ENCODE data around the gene ZFX.
A peak's percentile ranks its signal among the peaks of the same experiment; 100 is the strongest.

The ZFX gene

DNA sequence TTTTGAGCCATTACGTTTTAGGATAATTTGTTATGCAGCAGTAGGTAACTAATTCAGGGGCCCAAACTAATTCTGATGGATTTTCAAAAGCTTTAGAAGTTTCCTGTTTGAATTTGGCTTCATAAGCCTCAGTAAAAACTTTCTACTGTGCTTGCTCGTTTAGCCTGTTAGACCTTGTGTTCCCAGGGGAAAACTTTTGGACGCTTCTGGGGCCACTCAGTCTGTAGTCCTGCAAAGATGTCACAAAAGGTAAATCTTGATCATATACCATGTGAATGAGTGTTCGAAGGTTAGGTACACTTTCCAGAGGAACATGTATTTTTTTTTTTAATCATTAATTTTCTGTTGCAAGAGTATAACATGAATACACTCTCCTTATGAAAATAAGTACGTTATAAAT, 93.7 kb downstream of the ZFX start:
- no peak for DNase-seq (ENCODE audit: low read depth)
- TF ChIP-seq, protein P1, sequence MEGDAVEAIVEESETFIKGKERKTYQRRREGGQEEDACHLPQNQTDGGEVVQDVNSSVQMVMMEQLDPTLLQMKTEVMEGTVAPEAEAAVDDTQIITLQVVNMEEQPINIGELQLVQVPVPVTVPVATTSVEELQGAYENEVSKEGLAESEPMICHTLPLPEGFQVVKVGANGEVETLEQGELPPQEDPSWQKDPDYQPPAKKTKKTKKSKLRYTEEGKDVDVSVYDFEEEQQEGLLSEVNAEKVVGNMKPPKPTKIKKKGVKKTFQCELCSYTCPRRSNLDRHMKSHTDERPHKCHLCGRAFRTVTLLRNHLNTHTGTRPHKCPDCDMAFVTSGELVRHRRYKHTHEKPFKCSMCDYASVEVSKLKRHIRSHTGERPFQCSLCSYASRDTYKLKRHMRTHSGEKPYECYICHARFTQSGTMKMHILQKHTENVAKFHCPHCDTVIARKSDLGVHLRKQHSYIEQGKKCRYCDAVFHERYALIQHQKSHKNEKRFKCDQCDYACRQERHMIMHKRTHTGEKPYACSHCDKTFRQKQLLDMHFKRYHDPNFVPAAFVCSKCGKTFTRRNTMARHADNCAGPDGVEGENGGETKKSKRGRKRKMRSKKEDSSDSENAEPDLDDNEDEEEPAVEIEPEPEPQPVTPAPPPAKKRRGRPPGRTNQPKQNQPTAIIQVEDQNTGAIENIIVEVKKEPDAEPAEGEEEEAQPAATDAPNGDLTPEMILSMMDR (conservative IDR thresholded peaks at IDR 0.05; ENCODE audit: low read depth, low read length) = no peak
- H3K4me3 ChIP-seq (ENCODE audit: low read depth, low read length) = no peak overlapping the region

DNA sequence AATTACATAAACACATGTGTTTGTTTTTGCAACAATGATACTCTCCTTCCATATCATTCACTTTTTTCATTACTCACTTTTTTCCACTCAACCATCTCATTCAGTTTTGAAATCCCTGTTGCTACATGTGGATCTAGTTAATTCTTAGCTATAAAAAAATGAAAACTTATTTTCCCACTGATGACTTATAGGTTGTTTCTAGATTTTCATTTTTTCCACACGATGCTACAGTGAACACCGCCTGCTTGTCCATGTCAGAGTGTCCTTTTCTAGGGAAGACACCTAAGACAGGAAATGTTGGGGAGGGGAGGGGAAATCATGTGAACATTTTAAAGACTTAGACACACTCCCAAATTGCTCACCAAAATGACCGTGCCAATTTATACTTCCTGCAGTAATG, 94.2 kb downstream of the ZFX start:
- H3K4me3 ChIP-seq (ENCODE audit: low read depth, low read length) = no peak overlapping the region
- TF ChIP-seq, protein P1 (conservative IDR thresholded peaks at IDR 0.05; ENCODE audit: low read depth, low read length) = no peak
- DNase-seq (ENCODE audit: low read depth) = no peak

DNA sequence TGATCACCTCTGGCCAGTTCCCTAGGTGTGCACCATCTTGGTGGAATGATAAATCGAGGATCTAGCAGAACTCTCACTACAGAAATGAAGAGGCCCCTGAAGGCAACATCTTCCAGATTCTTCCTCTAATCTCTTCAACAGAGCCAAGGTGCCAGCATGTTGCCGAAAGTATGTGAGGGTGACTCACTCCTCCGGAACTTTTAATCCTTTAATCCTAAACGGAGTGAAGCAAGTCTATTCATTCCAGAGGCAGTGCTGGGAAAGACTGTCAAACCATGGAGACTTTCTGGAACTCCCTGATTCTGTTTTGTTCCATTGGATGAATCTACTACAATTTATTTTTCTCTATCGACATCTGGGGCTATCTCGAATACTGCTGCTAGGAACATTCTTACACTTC, 95.7 kb downstream of the ZFX start:
- DNase-seq (ENCODE audit: low read depth) = peak; percentile 24
- TF ChIP-seq, protein P1 (conservative IDR thresholded peaks at IDR 0.05; ENCODE audit: low read depth, low read length) = no peak
- H3K4me3 ChIP-seq (ENCODE audit: low read depth, low read length) = no peak overlapping the region

DNA sequence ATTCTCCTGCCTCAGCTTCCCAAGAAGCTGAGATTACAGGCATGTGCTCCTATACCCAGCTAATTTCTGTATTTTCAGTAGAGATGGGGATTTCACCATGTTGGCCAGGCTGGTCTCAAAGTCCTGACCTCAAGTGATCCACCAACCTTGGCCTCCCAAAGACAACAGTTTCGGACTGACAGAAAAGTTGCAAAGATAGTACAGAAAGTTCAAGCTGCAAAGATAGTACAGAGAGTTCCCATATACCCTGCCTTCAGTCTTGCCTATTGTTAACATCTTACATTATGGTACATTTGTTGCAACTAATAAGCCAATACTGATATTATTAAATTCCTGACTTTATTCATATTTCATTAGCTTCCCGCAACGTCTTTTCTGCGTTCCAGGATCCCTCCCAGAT, 98.5 kb downstream of the ZFX start:
- H3K4me3 ChIP-seq (ENCODE audit: low read depth, low read length) = no peak overlapping the region
- DNase-seq (ENCODE audit: low read depth) = no peak
- TF ChIP-seq, protein P1 (conservative IDR thresholded peaks at IDR 0.05; ENCODE audit: low read depth, low read length) = no peak

DNA sequence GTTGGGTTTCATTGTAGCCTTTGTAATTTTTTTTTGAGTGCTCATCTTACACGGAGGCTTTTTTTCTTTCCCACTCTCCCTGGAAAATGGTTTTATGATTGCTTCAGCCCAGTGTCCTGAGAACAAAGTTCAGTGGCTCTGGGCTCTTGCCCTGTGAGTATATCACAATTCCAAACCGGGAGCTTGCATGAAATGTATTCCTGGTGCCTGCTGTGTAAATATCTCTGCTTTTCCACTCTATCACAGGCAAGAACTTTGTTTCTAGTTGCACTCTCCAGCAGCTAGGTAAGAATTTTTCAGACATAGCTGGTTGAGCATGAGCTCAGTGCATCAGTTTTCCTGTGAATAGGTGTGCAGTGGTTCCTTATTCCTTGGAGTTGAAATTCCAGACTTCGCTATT, 103.5 kb downstream of the ZFX start:
- TF ChIP-seq, protein P1 (conservative IDR thresholded peaks at IDR 0.05; ENCODE audit: low read depth, low read length) = no peak
- DNase-seq (ENCODE audit: low read depth) = no peak
- H3K4me3 ChIP-seq (ENCODE audit: low read depth, low read length) = no peak overlapping the region

DNA sequence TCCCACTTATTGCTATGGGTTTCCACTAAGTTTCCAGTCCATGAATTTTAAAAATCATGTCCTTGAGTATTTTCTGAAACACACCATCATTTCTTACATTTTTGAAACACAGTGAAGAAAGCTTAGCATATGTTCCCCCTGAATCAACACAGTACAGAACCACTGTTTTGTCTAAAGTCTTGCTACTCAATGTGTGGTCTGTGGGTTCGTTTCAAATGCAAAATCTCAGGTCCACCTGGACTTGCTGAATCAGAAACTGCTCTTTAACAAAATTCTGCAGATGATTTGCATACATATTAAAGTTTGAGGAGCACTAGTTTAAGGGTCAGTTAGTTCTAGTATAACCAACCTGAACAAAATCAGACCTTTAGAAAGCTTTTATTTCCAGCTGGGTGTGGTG, 103.9 kb downstream of the ZFX start:
- TF ChIP-seq, protein P1 (conservative IDR thresholded peaks at IDR 0.05; ENCODE audit: low read depth, low read length) = no peak
- no peak overlapping the region for H3K4me3 ChIP-seq (ENCODE audit: low read depth, low read length)
- DNase-seq (ENCODE audit: low read depth) = no peak

DNA sequence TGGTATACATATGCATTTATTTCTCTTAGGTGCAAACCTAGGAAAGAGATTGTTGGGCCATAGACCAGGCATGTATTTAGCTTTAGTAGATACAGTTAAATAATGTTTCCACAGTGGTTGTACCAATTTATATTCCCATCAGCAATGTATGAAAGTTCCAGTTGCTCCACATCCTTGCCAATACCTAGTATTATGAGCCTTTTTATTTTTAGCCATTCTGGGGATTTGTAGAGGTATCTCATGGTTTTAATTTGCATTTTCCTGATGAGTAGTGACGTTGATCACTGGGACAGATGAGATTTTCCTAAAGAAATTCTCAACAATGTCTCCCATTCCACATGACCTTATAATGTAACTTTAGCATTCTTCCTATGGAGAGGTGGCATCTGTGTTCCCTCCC, 107.5 kb downstream of the ZFX start:
- DNase-seq (ENCODE audit: low read depth) = no peak
- no peak overlapping the region for H3K4me3 ChIP-seq (ENCODE audit: low read depth, low read length)
- TF ChIP-seq, protein P1 (conservative IDR thresholded peaks at IDR 0.05; ENCODE audit: low read depth, low read length) = no peak
